NCI-H748 (cell line): ENCODE data around the gene SIK2.

Source experiments
- DNase-seq: peaks from one replicate; lab custom pipeline; 2025; ENCODE audit not compliant: unreplicated experiment; lab: John Stamatoyannopoulos, UW

Gene SIK2

GRCh38 chr11:111726301-111726713, 124.1 kb downstream of the SIK2 start:
- no peak for DNase-seq

- no peak for DNase-seq
These were observed 125.2 kb downstream of the SIK2 start for GRCh38 chr11:111727431-111727830.

- DNase-seq, result peak; percentile 75
These were observed 127.0 kb downstream of the SIK2 start for GRCh38 chr11:111729071-111729830.

DNA sequence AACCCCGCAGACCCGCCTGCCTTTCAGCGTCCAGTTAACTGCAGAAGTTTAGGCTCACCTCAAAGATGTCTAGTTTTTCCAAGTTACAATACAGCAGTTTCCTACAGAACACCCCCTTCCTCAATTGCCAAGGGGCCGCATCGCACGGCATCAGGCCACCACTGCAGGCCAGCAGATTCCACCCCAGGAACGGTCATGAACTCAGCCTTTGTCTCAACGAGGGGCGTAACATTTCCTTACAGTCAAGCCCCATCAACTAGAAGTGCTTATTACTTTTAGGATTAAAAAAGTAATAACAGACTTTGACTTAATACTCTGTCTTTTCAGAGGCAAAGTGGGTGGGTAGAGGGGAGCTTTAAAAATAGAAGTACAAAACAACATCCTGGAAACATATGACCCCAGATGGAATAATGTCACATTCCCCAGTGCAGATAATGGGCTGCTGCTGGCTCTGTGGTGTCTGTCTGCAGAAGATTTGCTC, 127.6 kb downstream of the SIK2 start:
- no peak for DNase-seq

DNA sequence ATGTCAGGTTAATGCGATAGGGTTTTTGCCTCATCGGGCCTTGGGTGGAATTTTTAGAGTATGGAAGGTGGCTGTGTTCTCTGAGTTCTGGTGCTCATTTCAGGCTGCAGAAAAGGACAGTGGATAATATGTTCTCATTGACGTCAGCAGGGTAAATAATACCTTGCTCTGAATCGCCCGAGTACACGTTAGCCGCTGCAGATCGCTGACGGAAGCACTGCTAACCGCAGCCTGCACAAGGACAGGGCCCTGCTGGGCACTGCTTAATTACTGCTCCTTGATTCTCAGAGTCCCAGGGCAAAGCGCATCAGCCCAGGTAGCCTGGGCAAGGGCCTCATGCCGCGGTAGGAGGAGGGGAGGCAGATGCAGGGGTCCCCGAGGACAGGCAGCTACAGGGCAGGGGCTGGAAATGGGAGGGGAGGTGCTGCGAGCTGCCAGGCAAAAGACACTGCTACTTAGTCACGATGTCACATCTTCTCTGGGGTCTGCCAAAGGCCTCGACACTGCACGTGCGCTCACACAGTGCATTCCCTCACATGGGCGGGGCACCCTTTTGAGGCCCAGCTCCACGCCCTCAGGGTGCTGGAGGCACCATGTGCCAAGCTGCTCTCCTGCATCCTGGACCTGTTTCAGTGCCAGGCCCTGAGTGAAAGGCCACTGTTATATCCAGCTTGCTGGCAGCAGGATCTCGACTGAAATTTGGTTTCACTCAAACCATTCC, 128.8 kb downstream of the SIK2 start:
- DNase-seq, result peak; percentile 75

- no peak for DNase-seq
These were observed 129.6 kb downstream of the SIK2 start for GRCh38 chr11:111731821-111732220.

- no peak for DNase-seq
These were observed 130.8 kb downstream of the SIK2 start for GRCh38 chr11:111733016-111733415.

DNA sequence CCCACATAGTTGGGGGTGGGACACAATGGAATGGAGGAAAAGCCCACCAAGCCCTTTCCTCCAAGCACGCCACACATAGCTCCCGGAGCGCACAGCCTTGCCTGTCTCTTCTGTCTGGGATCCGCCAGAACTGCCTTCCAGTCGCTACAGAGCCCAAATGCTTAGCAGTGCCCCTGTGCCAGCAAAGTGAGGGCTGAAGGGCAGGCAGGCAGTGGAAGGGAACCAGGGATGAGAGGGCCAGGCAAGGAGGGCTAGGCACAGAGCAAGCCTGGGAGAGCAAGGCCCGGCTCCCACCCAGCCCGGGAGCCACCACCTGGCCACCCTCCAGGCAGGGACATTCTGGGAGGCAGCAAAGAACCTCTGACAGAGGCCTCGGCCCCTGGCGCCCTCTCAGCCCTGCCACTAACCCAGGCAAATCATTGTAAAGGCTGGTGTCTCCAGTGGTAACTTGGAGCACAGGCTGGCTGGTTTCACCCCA, 131.4 kb downstream of the SIK2 start:
- no peak for DNase-seq

- DNase-seq, result no peak
These were observed 132.1 kb downstream of the SIK2 start for GRCh38 chr11:111734101-111734953.

DNA sequence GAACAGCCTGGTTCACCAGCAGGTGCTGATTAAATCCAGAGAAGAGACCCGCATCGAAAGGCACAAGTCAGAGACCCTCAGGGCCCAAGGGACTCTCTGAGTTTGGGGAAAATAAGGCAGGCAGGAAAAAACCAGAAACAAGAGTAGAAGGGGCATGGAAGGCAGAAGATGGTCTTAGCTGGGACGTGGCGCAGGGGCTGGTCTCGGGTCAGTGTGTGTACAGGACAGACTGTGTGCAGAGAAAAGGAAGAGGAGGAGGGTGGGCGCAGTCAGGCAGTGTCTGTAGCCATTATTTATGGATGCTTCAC, 132.7 kb downstream of the SIK2 start:
- no peak for DNase-seq

DNA sequence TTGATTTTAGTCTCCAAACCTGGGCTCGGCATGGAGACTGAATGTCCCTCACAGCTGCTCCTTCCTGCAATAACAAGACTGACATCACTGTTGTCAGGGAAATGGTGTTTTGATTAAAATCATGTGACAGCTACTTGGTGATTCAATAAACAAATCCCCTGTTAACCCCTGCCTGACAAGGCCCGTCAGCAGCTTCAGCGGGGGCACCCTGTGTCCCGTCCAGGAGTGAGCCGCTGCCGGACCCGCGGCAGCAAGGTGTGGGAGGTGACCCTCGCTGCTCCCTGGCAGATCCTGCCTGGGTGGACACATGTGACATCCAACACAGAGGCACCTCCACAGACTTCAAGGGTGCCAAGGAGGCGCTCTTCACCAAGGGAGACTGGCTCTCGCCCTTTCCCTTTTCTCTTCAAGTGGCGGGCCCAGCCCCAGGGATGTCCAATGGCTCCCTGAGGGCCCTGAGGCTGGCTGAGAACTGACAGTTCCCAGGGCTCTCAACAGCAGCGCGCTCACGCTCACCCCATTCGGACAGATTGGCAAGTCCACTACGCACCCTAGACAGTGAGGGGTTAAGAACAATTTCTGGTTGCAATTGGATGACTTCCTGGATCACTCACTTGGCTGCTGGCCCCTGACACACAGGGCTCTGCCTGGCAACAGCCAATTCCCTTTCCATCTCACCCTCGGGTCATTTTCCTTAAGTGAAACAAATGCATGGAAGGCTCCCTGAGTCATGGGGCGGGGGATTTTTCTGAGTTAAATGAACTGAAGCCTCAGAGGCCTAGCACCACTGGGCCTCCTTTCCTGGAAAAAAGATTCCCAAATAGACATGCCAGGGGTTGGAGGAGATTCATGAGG, 133.2 kb downstream of the SIK2 start:
- DNase-seq, result peak; percentile 76

DNA sequence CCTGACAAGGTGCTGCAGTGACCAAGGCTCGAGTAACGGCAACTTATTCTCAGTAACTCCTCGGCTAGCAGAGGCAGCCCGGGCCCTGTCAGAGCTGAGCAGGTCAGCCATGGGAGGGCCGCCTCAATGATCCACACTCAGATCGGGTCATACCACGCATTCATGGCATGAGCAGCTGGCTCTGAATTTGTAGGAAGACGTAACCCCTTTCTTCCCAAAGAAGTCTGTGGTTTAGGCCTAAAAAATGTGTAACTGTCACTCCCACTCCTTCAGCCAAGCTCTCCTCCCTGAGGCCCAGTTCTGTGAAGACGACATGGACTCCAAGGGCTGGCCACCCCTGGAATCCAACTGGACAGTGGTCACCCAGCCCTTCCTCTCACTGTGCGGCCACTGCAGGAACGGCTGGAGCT, 133.9 kb downstream of the SIK2 start:
- no peak for DNase-seq

DNA sequence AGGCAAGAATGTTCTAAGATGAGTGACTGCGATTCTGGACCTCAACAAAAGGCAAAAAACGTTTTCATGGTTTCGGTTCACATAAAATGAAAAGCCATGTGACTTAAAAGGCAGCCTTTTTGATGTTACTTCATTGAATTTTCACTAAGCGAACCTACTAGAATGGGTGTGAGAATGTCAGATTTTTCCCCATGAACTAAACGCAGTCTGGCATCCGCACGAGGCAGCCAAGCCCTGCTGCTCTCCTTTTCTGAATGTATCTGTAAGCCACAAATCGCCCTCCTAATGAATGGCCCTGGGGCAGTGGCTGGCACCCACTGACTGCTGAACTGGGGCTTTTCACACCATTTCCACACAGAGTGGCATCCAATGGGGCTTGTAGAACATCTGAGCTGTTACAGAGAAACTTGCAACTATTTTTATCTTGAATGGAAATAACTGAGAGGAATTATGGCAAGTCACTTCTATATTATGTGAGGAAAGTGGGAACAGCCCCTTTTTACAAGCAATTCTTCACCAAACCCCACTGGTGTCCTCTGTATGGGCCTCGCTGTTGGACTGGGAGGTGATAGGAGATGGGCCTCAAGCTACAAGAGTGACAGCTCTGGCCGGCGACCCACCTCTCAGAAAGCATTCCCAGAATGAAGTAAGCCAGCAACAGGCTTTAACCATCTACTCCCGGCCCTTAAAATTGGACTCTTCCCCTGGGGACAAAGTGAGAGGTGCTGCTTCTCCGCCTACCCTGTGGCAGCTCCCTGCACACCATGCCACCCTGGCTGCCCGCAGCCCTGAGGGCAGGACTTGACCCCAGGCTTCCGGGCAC, 134.6 kb downstream of the SIK2 start:
- DNase-seq, result no peak

DNA sequence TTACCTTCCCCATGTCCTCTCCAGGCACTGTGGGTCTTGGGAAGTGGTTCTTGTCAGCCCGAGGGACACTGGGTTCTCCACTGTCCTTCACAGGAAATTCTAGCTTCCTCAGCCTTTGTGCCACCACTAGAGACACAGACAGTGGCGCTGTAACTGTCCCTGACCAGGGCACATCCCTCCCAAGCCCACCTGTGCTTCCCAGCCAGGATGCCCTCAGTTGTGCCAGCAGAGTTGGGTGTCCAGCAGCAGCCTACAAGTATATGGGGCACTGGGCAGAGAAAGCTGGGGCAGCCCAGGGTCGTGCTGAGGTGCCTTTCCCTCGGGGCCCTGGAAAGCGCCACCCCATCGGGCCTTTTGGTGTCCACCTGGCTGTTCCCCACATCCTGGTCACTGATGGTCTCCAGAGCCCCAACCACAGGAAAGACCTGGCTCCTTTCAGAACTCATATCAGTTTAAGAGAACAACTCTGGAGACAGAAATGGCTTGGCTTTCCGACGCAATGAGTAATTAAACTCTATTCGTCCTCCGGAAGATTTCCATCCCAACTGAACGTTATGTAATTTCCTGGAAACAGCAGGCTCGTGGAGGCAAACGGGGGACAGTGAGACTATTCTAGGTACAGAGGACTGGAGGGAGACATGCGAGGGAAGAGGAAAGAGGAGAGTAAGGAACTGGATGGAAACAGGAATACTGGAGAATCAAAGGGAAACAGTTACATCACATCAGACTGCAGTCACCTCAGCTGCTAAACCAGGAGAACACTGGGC, 135.4 kb downstream of the SIK2 start:
- DNase-seq, result no peak

GRCh38 chr11:111739299-111739698, 137.1 kb downstream of the SIK2 start:
- DNase-seq, result no peak

- no peak for DNase-seq
These were observed 139.5 kb downstream of the SIK2 start for GRCh38 chr11:111741751-111742150.

DNA sequence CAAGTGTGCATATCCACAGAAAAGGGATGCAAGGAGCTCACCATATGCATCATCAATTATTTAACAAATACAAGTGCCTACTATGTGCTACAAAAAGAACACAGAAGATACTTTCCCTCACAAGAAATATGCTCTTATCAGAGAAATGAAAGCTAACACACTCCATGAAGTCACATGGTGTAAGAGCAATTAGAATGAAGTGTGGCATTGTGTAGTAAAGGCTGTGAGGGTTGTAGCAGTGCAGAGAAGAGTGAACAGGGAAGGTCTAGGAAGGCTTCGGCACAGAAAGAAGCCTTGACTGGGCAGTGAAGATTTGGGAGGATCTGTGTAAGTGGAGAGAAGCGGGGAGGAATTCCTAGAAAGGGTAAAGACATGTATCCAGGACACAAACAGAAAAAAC, 141.5 kb downstream of the SIK2 start:
- DNase-seq, result no peak

GRCh38 chr11:111745719-111746504, 143.7 kb downstream of the SIK2 start:
- no peak for DNase-seq
